OCI-LY3 (cell line): Measurements from ENCODE around the gene EFNA5.

Experiments
- CTCF ChIP-seq: fragments of 200-600, 300-600 bp; sonication (generic); IDR thresholded peaks from 2 replicates; pipeline ENCODE4 v1.5.1; 2014; ENCODE audit warnings: antibody characterized with exemption, low read length, low read depth
- EZH2phosphoT487 ChIP-seq: fragments of 200-600 bp; shearing (Covaris generic); IDR thresholded peaks from 2 replicates; pipeline ENCODE4 v1.6.1; 2018; ENCODE audit warnings: antibody characterized with exemption, mixed run types, low read depth

GRCh38 chr5:107634981-107635848 lies 35.5 kb downstream of the EFNA5 start:
- TF ChIP-seq CTCF: no peak
- no peak for TF ChIP-seq EZH2phosphoT487
